Mesendoderm (in vitro differentiated cells): ENCODE data around the gene ALOX5AP.

ENCODE experiments used
- DNase-seq: peaks from one replicate; pipeline ENCODE4 v3.0.0; 2013
- H2AK5ac ChIP-seq: 2 replicates; pipeline ENCODE4 v1.6.1; 2013; ENCODE audit warnings: low read length, inconsistent platforms
- H2BK120ac ChIP-seq: 2 replicates; pipeline ENCODE4 v1.6.1; 2013; ENCODE audit warnings: low read depth, mild to moderate bottlenecking, low read length, moderate library complexity, mixed read lengths
- H2BK15ac ChIP-seq: replicated peaks from 2 replicates; pipeline ENCODE4 v1.6.1; 2013; ENCODE audit warnings: low read depth, mild to moderate bottlenecking, moderate library complexity
- H2BK5ac ChIP-seq: 2 replicates; pipeline ENCODE4 v1.6.1; 2013; ENCODE audit warnings: low read length, inconsistent platforms
- H3K18ac ChIP-seq: 2 replicates; pipeline ENCODE4 v1.6.1; 2013; ENCODE audit warnings: mild to moderate bottlenecking, low read length, mixed read lengths
- H3K23ac ChIP-seq: one replicate; pipeline ENCODE4 v1.6.1; 2013; ENCODE audit warnings: low read length
- H3K27ac ChIP-seq: 2 replicates; pipeline ENCODE4 v1.5.1; 2013; ENCODE audit warnings: low read depth, mild to moderate bottlenecking, inconsistent platforms, low read length, moderate library complexity
- H3K27me3 ChIP-seq: 2 replicates; pipeline ENCODE4 v1.6.1; 2013; ENCODE audit warnings: low read length, control low read depth, mild to moderate bottlenecking, inconsistent platforms; ENCODE audit not compliant: insufficient read depth, poor library complexity
- H3K36me3 ChIP-seq: 2 replicates; pipeline ENCODE4 v1.6.1; 2013; ENCODE audit warnings: low read length, inconsistent platforms; ENCODE audit not compliant: control insufficient read depth, insufficient read depth
- H3K4ac ChIP-seq: one replicate; pipeline ENCODE4 v1.6.1; 2013; ENCODE audit warnings: low read depth, mild to moderate bottlenecking, low read length, moderate library complexity
- H3K4me1 ChIP-seq: 2 replicates; pipeline ENCODE4 v1.6.1; 2013; ENCODE audit warnings: low read depth, low read length, inconsistent platforms; ENCODE audit not compliant: control insufficient read depth
- H3K4me2 ChIP-seq: 2 replicates; pipeline ENCODE4 v1.6.1; 2013; ENCODE audit warnings: low read length
- H3K4me3 ChIP-seq: 2 replicates; pipeline ENCODE4 v1.5.1; 2013; ENCODE audit warnings: mild to moderate bottlenecking, low read length
- H3K56ac ChIP-seq: one replicate; pipeline ENCODE4 v1.6.1; 2013; ENCODE audit warnings: low read length
- H3K79me1 ChIP-seq: 2 replicates; pipeline ENCODE4 v1.6.1; 2013; ENCODE audit warnings: low read length, inconsistent platforms
- H3K79me2 ChIP-seq: 2 replicates; pipeline ENCODE4 v1.6.1; 2013; ENCODE audit warnings: mild to moderate bottlenecking, low read length; ENCODE audit not compliant: control insufficient read depth, insufficient read depth
- H3K9ac ChIP-seq: 2 replicates; pipeline ENCODE4 v1.6.1; 2013; ENCODE audit warnings: low read length, inconsistent platforms
- H4K5ac ChIP-seq: one replicate; pipeline ENCODE4 v1.6.1; 2013; ENCODE audit warnings: low read length
- H4K8ac ChIP-seq: one replicate; pipeline ENCODE4 v1.6.1; 2013; ENCODE audit warnings: low read depth, mild to moderate bottlenecking, control low read depth, low read length, moderate library complexity
- WGBS: extraction: QIAGEN DNeasy Blood & Tissue Kit; methylation state at CpG from one replicate; pipeline ENCODE4 v1.1.7; 2013; ENCODE audit warnings: low lambda C conversion rate, missing lambda C conversion rate; ENCODE audit not compliant: insufficient coverage; ENCODE audit errors: extremely low coverage; 5-methylcytosine and 5-hydroxymethylcytosine counted together

ALOX5AP gene

GRCh38 chr13:30692113-30692512, 43.2 kb upstream of the ALOX5AP start:
- Histone ChIP-seq H3K18ac (no peak overlapping the region), H3K4me2 (no peak overlapping the region), H2BK120ac (no peak overlapping the region), H2AK5ac (no peak overlapping the region), H3K4me3 (no peak overlapping the region), H3K9ac (no peak overlapping the region), H3K4ac (no peak overlapping the region), H3K56ac (no peak overlapping the region), H3K23ac (no peak overlapping the region), H3K4me1 (no peaks in the 10 kb centered on the region), H4K5ac (no peak overlapping the region), H3K36me3 (no peaks in the 10 kb centered on the region), H3K27me3 (no peaks in the 10 kb centered on the region), H2BK5ac (no peak overlapping the region), H3K79me1 (no peaks in the 10 kb centered on the region), H4K8ac (no peak overlapping the region), H3K27ac (no peak overlapping the region), H2BK15ac (no peak overlapping the region), H3K79me2 (no peaks in the 10 kb centered on the region)
- no CpG with 5 or more reads among the region's 1 CpG for WGBS
- no peak for DNase-seq

DNA sequence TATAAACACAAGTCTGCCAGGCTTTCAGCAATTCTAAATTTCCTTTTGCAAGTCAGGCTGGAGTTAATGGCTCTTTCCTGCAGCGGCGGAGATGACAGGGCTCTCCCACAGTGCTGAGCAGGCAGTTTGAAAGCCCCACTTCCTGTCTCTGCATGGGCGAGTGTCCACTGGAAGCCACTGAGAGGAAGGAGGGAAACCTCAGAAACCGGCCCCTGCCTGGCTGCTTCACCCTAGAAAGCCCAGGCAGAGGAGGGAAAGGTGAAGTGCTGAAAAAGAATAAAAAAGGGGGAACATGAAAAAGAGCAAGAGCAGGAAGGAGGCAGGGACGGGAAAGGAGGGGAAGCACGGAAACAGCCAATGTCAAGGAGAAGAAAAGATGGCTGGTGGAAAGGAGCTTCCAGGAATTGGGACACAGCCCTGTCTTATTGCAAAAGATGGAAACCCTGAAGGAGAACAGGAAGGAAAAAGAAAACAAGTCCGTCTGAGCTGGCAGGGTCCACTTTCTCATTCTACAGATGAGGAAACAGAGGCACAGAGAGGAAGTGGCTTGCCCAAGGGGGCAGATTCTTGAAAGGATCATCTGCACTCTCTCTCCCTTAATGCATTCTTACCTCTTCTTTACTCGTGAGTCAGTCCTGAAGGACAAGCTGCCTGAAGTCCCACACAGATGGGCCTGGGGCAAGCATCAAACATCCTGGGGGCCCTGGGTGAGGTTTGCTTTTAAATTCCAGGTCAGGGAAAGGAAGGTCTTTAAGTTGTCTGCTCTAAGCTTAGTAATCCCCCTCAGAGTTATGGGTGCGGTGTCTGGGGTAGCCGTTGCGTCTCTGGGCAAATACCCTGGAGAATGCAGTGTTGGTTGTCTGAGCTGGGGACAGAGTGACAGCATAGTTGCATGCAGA, 38.8 kb upstream of the ALOX5AP start:
- Histone ChIP-seq H3K36me3 (no peaks in the 10 kb centered on the region), H3K4ac (no peak overlapping the region), H3K23ac (no peak overlapping the region), H3K9ac (no peak overlapping the region), H3K79me2 (no peaks in the 10 kb centered on the region), H2BK5ac (no peak overlapping the region), H2BK120ac (peak overlapping the region; percentile 13), H3K79me1 (no peaks in the 10 kb centered on the region), H3K4me2 (no peak overlapping the region), H3K27ac (no peak overlapping the region), H3K27me3 (no peaks in the 10 kb centered on the region), H4K5ac (no peak overlapping the region), H3K56ac (no peak overlapping the region), H3K4me3 (no peak overlapping the region), H2BK15ac (no peak overlapping the region), H4K8ac (no peak overlapping the region), H2AK5ac (no peak overlapping the region), H3K4me1 (no peaks in the 10 kb centered on the region), H3K18ac (no peak overlapping the region)
- no CpG with 5 or more reads among the region's 11 CpGs for WGBS
- DNase-seq = peak; percentile 44

GRCh38 chr13:30697177-30697953, 38.0 kb upstream of the ALOX5AP start:
- Histone ChIP-seq H3K27me3 (no peaks in the 10 kb centered on the region), H2BK15ac (no peak overlapping the region), H3K4me2 (no peak overlapping the region), H4K5ac (no peak overlapping the region), H3K23ac (no peak overlapping the region), H4K8ac (no peak overlapping the region), H3K79me1 (no peaks in the 10 kb centered on the region), H2BK120ac (no peak overlapping the region), H2BK5ac (no peak overlapping the region), H3K4me1 (no peaks in the 10 kb centered on the region), H3K4me3 (no peak overlapping the region), H3K36me3 (no peaks in the 10 kb centered on the region), H3K79me2 (no peaks in the 10 kb centered on the region), H3K56ac (no peak overlapping the region), H3K9ac (no peak overlapping the region), H3K18ac (no peak overlapping the region), H3K27ac (no peak overlapping the region), H2AK5ac (no peak overlapping the region), H3K4ac (no peak overlapping the region)
- DNase-seq = no peak
- WGBS = no CpG with 5 or more reads among the region's 8 CpGs

DNA sequence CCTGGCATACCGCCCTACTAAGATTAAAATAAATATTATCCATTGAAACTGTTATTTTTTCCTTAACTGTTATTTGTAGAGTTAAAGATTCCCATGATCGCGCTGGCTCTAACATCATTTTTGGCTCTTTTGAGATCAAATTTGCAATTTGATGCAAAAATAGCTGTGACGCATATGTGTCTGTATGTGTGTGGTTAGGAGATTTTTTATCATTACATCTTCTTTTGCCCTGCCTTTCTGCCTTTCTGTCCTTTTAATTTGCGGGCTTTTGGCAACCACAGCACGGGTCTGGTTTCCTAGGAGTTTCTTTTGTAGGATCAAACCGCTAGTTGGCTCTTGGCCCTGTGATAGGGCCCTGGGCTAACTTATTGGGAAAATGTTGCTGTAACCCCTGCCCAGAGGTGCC, 37.3 kb upstream of the ALOX5AP start:
- WGBS = no CpG with 5 or more reads among the region's 7 CpGs
- Histone ChIP-seq H3K4me2 (no peak overlapping the region), H3K36me3 (no peaks in the 10 kb centered on the region), H3K79me1 (no peaks in the 10 kb centered on the region), H2BK15ac (no peak overlapping the region), H3K23ac (no peak overlapping the region), H3K79me2 (no peaks in the 10 kb centered on the region), H3K9ac (no peak overlapping the region), H4K8ac (no peak overlapping the region), H4K5ac (no peak overlapping the region), H3K27me3 (no peaks in the 10 kb centered on the region), H3K4ac (no peak overlapping the region), H3K56ac (no peak overlapping the region), H3K4me3 (no peak overlapping the region), H3K4me1 (no peaks in the 10 kb centered on the region), H2BK5ac (no peak overlapping the region), H2BK120ac (no peak overlapping the region), H3K27ac (no peak overlapping the region), H2AK5ac (no peak overlapping the region), H3K18ac (no peak overlapping the region)
- DNase-seq = no peak

DNA sequence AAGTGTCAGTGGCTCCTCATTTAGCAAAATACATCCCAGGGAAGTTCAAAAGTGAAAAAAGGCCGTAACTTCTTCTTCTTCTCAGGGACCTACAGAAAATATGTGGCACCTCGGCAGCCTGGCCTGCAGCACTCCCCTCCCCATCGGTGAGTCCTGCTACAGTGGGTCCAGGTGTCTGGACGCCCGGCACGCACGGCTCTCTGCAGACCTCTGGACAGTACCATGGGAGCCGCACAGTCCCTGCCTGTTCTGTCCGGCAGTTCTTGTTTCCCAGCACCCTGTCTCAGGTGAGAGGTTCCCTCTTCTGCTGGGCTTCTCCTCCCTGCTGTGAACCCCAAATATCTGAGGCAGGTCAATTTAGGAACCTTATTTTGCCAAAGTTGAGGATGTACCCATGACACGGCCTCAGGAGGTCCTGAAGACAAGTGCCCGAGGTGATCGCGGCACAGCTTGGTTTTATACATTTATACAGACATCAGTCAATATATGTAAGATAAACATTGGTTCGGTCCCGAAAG, 36.8 kb upstream of the ALOX5AP start:
- DNase-seq = no peak
- Histone ChIP-seq H4K5ac (no peak overlapping the region), H3K18ac (no peak overlapping the region), H3K36me3 (no peaks in the 10 kb centered on the region), H3K4me3 (no peak overlapping the region), H3K4ac (no peak overlapping the region), H3K23ac (no peak overlapping the region), H2BK120ac (no peak overlapping the region), H3K4me1 (no peaks in the 10 kb centered on the region), H4K8ac (no peak overlapping the region), H3K56ac (no peak overlapping the region), H3K4me2 (no peak overlapping the region), H3K79me2 (no peaks in the 10 kb centered on the region), H3K79me1 (no peaks in the 10 kb centered on the region), H3K27me3 (no peaks in the 10 kb centered on the region), H2BK15ac (no peak overlapping the region), H3K9ac (no peak overlapping the region), H2AK5ac (no peak overlapping the region), H2BK5ac (no peak overlapping the region), H3K27ac (no peak overlapping the region)
- WGBS = no CpG with 5 or more reads among the region's 15 CpGs
